HPDE6-E6E7 (cell line): ENCODE data around the gene CCNF.
"Not testable (repeated sequence)": the region's sequence is repeated elsewhere in the genome, so short reads cannot be mapped to it uniquely, and the experiment has no call there.

ENCODE experiments used
- DNase-seq: peaks from one replicate; pipeline ENCODE4 v3.0.0; 2011; ENCODE audit warnings: missing footprints; ENCODE audit errors: extremely low spot score

CCNF gene

GRCh38 chr16:2427526-2427925 lies 1.7 kb upstream of the CCNF start:
- no peak for DNase-seq

- DNase-seq, result peak; percentile 42
Measured at GRCh38 chr16:2428051-2428783, 1.0 kb upstream of the CCNF start.

GRCh38 chr16:2428784-2429033 lies 538 bp upstream of the CCNF start:
- no peak for DNase-seq

- no peak for DNase-seq
Measured at GRCh38 chr16:2429771-2430663, 770 bp downstream of the CCNF start.

GRCh38 chr16:2432286-2432685 lies 3.0 kb downstream of the CCNF start:
- no peak for DNase-seq

GRCh38 chr16:2432801-2433505 lies 3.7 kb downstream of the CCNF start:
- DNase-seq, result no peak

- DNase-seq, result not testable (repeated sequence)
Measured at GRCh38 chr16:2435236-2435635, 6.0 kb downstream of the CCNF start.

GRCh38 chr16:2436110-2436509 lies 6.9 kb downstream of the CCNF start:
- no peak for DNase-seq

GRCh38 chr16:2437032-2437790 lies 8.0 kb downstream of the CCNF start:
- DNase-seq, result no peak

- no peak for DNase-seq
Measured at GRCh38 chr16:2438121-2438520, 8.9 kb downstream of the CCNF start.

- DNase-seq, result no peak
Measured at GRCh38 chr16:2439598-2439997, 10.4 kb downstream of the CCNF start.

GRCh38 chr16:2441143-2441804 lies 12.0 kb downstream of the CCNF start:
- not testable (repeated sequence) for DNase-seq

GRCh38 chr16:2443555-2443954 lies 14.3 kb downstream of the CCNF start:
- DNase-seq, result no peak

- no peak for DNase-seq
Measured at GRCh38 chr16:2447920-2448583, 18.8 kb downstream of the CCNF start.

- DNase-seq, result no peak
Measured at GRCh38 chr16:2449118-2449517, 19.9 kb downstream of the CCNF start.

GRCh38 chr16:2450535-2450934 lies 21.3 kb downstream of the CCNF start:
- no peak for DNase-seq

- no peak for DNase-seq
Measured at GRCh38 chr16:2450975-2451381, 21.7 kb downstream of the CCNF start.

GRCh38 chr16:2451851-2452320 lies 22.6 kb downstream of the CCNF start:
- no peak for DNase-seq

GRCh38 chr16:2452650-2453049 lies 23.4 kb downstream of the CCNF start:
- no peak for DNase-seq

- DNase-seq, result no peak
Measured at GRCh38 chr16:2455081-2455845, 26.0 kb downstream of the CCNF start.
